D721Med (cell line): Measurements from ENCODE around the gene MAFG.

Experiments used
- DNase-seq: peaks from one replicate; pipeline ENCODE4 v3.0.0; 2011; ENCODE audit warnings: low spot score; ENCODE audit not compliant: insufficient read length
- FAIRE-seq: peaks from 2 replicates; lab custom pipeline; 2011; peaks lifted over from hg19 to GRCh38; lab: Jason Lieb, UNC
- CTCF ChIP-seq: IDR thresholded peaks from 2 replicates; pipeline ENCODE4 v1.5.1; 2012; ENCODE audit warnings: mild to moderate bottlenecking, control low read depth; ENCODE audit not compliant: insufficient read depth; ENCODE audit errors: missing control alignments

Gene MAFG

DNA sequence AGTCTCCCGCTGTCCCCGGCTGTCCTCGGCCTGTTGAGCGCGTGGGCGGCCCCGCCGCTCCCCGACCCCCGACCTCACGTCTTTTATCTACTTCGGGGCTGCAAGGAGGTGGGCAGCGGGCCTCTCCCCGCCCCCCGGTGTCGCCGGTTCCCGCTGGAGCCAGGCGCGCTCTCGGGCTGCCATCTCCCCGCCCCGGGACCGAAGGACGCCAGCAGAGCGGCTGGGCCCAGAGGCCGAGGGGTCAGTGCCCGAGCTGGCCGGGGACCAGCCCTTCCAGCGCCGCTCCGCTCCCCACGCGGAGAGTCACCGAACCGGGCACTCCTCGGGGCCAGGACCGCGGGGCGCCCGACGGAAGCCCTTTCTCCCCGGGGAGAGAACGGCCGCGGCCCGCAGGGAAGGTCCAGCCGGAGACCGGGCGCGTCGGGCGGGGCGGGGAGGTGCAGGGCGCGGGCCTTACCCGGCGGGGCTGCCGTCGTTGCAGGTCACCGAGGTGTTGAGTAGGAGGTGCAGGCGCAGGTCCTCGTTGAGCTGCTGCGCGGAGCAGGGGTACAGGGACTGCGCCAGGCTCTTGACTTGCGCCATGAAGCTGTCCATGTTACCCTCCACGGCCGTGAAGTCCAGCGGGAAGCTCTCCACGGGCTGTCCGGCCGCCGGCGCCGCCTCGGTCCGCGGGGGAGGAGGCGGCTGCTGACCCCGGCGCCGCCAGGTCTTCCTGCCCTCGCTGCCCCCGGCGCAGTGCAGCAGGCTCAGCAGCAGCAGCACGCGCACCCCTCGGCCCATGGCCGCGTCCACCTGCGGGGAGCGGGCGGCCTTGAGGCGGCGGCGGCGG lies 32.8 kb upstream of the MAFG start:
- no peak for DNase-seq
- no peak for TF ChIP-seq CTCF
- FAIRE-seq = no peak

GRCh38 chr17:81959362-81960129 lies 32.0 kb upstream of the MAFG start:
- DNase-seq (peak; percentile 77), FAIRE-seq (no peak)
- peak; percentile 98 for TF ChIP-seq CTCF

- no peak for TF ChIP-seq CTCF
- no peak for FAIRE-seq
- no peak for DNase-seq
Observed at GRCh38 chr17:81958633-81959342, 31.3 kb upstream of the MAFG start.

DNA sequence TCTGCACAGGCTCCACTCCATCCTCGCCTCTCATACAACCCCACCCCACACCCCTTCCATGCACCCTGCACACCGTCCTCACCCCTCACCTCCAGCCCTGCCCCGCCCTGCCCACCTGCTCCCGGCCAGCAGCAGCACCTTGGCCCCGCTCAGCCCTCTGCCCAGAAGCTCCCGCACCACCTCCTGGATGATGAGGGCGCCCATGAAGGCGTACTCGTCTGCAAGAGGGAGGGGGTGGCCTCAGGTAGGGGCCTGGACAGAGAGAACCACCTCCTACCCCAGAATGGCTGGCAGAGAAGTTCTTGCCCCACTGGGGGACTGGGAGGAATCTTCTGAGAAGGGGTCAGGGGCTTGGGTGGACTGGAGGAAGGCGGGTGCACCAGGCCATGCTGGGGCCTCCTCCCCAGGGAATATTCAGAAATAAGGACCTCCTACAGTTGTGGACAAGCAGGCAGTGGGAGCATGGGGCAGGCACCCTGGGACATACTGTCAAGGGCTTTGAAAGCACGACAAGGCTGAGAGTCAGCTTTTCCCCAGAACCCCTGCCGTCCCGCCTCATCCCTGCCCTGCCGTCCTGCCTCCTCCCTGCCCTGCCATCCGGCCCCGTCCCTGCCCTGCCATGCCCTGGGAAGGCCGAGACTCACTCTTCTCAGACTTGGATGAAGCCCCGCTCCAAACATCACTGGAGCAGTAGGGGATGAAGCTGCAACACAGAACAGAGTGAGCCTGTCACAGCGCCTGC lies 30.3 kb upstream of the MAFG start:
- TF ChIP-seq CTCF = no peak
- DNase-seq = no peak
- FAIRE-seq = no peak

DNA sequence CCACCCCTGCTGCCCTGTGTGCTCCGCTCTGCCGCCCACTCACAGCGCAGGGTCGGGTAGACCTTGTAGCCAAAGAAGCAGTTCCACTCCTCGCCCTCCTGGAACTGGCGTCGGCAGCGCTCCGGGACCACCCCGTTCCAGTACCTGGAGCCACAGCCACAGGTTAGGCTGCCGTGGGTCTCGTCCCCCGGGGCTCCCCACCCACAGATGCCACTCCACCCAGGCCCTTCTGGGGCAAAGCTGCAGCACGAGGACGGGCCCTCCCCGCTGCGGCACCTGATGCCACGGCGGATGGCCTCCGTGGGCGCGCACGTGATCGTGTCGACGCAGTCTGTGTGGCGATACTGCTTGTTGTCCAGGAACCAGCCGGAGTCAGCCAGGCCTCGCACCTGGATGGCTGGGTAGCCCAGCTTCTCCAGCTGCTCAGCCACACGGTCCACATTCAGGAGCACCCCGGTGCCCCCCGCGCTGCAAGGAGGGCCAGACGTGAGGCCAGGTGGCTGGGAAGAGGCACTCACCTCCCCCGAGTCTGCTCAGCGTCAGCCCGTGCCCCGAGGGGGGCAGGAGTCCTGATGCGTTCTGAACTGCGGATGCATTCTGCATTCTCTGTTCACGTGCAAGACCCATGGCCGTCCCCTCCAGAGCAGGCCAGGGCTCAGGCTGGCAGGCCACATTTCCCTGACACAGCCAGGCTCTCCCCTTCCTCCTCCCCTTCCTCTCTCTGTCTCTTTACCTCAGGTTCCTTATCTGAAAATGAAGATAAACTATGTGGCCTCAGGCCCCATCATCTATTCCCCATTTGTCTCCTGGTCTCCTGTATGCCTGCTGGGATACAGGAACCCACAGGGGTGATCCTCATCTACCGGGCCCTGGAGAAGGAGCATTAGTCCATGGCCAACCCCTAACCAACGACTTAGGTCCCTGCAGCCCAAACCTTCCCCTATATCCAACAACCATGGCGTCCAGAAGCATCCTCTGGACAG lies 29.4 kb upstream of the MAFG start:
- DNase-seq (no peak), FAIRE-seq (no peak)
- no peak for TF ChIP-seq CTCF
